GM19099 (cell line): Measurements from ENCODE around the gene HS6ST3.

Experiments
- POLR2A ChIP-seq: IDR thresholded peaks from 3 replicates; pipeline ENCODE4 v1.6.1; 2011; ENCODE audit warnings: low read depth; ENCODE audit not compliant: insufficient read length; ENCODE audit errors: extremely low read depth

HS6ST3 gene

GRCh38 chr13:96810104-96810503 lies 720.2 kb downstream of the HS6ST3 start:
- TF ChIP-seq POLR2A: no peak

- TF ChIP-seq POLR2A: no peak
These were observed 721.1 kb downstream of the HS6ST3 start for GRCh38 chr13:96811049-96811448.

- no peak for TF ChIP-seq POLR2A
These were observed 726.4 kb downstream of the HS6ST3 start for GRCh38 chr13:96816261-96816660.

GRCh38 chr13:96816874-96817273 lies 727.0 kb downstream of the HS6ST3 start:
- TF ChIP-seq POLR2A: no peak

GRCh38 chr13:96817336-96817941 lies 727.5 kb downstream of the HS6ST3 start:
- no peak for TF ChIP-seq POLR2A

GRCh38 chr13:96819375-96819774 lies 729.5 kb downstream of the HS6ST3 start:
- no peak for TF ChIP-seq POLR2A

GRCh38 chr13:96821381-96821780 lies 731.5 kb downstream of the HS6ST3 start:
- no peak for TF ChIP-seq POLR2A

- TF ChIP-seq POLR2A: no peak
These were observed 732.1 kb downstream of the HS6ST3 start for GRCh38 chr13:96821971-96822370.

GRCh38 chr13:96822895-96823294 lies 733.0 kb downstream of the HS6ST3 start:
- TF ChIP-seq POLR2A: no peak

GRCh38 chr13:96824140-96824539 lies 734.2 kb downstream of the HS6ST3 start:
- no peak for TF ChIP-seq POLR2A

- TF ChIP-seq POLR2A: no peak
These were observed 735.7 kb downstream of the HS6ST3 start for GRCh38 chr13:96825653-96826052.

GRCh38 chr13:96834626-96835025 lies 744.7 kb downstream of the HS6ST3 start:
- TF ChIP-seq POLR2A: no peak

- no peak for TF ChIP-seq POLR2A
These were observed 745.6 kb downstream of the HS6ST3 start for GRCh38 chr13:96835546-96835945.

GRCh38 chr13:96836733-96837132 lies 746.8 kb downstream of the HS6ST3 start:
- no peak for TF ChIP-seq POLR2A

GRCh38 chr13:96837809-96838208 lies 747.9 kb downstream of the HS6ST3 start:
- no peak for TF ChIP-seq POLR2A

- TF ChIP-seq POLR2A: no peak
These were observed 754.3 kb downstream of the HS6ST3 start for GRCh38 chr13:96844195-96844594.

- no peak for TF ChIP-seq POLR2A
These were observed 754.7 kb downstream of the HS6ST3 start for GRCh38 chr13:96844616-96845015.
